HG03558 (cell line): ENCODE measurements around the gene CLEC4A.
"Not testable (repeated sequence)": the region's sequence is repeated elsewhere in the genome, so short reads cannot be mapped to it uniquely, and the experiment has no call there.

Experiments used
- ATAC-seq: cut with Tn5 transposase; IDR thresholded peaks from one replicate; pipeline ENCODE4 v1.9.1; 2021; ENCODE audit warnings: moderate number of reproducible peaks; ENCODE audit not compliant: unreplicated experiment; ENCODE audit errors: extremely low read depth

Gene CLEC4A

DNA sequence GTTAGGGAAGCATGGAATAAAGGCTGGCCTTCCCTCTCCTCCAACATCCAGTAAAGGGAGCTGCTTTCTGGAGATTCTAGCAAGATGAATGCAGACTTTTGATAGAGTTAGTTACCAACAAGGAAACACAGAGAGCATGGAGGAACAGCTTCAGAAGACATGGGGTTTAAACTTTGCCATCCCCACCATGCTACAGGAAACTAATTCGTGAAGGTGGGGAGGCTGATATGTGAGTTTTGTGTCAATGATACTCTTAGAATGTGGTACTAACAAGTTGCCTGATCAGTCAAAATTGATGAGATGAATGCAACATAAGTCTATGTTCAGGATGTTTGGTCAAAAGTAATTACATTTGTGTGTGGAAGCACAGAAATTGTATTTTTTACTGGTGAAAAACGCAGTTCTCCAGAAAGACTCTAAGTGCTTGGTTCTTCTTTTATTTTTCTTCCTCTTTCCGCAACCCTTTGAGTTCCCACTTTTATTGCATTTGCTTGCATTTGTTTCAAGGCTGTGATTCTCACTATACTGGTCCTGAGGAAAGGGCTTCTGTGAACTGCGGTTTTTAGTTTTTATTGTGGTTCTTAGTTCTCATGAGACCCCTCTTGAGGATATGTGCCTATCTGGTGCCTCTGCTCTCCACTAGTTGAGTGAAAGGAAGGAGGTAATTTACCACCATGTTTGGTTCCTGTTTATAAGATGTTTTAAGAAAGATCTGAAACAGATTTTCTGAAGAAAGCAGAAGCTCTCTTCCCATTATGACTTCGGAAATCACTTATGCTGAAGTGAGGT, at the start of gene CLEC4A:
CLEC4A (plus strand) TSS at position 494 of the 789 bp plus-strand sequence; CDS start at position 756, 262 bp downstream.
- no peak for ATAC-seq

DNA sequence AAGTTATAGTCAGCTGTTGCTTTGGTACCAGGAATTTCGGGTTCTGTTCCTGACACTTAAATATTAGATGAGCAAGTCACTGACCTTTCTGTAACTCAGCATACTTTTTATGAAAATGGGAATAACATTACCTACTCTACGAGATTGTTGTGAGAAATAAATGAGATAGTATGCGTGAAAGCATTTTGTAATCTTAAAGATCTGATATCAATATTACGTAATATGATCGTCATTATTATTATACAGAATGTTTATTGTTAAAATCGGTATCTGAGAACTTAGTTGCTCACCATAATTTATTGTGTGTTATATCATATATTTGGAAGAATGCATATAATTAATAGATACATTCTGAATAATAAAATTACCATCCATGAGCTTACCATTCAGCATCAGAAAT, 47.5 kb upstream of the CLEC4A start:
- no peak for ATAC-seq

DNA sequence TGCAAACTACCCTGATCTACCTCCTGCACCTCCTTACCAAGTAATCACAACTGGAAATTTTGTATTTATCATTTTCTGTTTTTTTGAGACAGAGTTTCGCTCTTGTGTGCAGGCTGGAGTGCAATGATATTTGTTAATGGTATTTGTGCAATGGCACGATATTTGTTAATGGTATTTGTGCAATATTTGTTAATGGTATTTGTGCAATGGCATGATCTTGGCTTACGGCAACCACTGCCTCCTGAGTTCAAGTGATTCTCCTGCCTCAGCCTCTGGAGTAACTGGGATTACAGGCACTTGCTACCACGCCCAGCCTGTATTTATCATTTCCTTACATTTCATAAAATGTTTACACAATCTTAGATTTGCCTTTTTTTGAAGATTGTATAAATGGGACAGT, 47.1 kb upstream of the CLEC4A start:
- no peak for ATAC-seq

DNA sequence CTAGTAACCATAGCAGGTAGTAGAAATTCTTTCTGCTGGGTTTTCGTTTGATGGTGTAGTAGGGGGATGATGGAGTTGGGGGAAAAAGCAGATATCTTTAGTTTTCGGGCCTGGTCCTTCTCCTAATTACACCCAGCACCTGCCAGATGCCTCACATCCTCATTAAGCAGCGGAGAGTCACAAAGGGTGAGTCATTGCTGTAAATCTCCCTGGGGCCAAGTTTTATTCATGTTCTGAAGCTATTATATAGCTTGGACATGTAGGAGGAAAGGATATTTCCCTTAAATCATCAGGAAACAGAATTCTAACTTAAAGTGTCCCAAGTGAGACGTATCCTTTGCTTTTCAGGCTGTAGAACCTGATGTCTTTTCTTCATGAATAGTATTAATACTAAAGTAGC, 46.2 kb upstream of the CLEC4A start:
- no peak for ATAC-seq

DNA sequence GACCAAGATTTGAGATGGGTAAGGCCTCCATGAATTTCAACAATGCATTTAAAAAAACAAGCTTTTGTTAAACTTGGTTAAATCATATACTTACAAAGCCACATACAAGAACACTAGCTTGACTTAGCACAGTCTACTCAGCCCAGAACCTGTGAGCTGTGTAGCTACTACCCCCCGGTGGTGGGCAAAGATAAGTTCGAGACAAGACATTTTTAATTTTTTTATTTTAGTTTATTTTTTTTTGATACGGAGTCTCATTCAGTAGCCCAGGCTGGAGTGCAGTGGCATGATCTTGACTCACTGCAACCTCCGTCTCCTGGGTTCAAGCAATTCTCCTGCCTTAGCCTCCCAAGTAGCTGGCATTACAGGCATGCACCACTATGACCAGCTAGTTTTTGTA, 45.0 kb upstream of the CLEC4A start:
- ATAC-seq, result no peak

DNA sequence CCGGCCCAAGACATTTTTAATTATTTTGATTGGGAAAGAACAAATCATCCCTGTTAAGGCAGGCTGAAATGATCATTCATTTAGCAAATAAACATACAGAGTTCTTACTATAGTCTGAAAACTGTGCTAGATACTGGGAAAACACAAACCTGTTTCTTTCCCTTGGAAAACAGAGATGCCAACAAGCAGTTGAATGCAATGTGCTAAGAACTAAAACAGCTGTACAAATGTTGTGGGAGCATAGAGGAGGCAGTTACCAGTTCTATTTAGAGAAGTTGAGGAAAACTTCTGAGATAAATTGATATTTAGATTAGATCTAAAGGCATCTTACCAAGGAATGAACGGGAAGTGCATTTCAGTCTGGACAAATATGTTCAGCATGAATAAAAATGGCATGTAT, 44.5 kb upstream of the CLEC4A start:
- ATAC-seq, result no peak

DNA sequence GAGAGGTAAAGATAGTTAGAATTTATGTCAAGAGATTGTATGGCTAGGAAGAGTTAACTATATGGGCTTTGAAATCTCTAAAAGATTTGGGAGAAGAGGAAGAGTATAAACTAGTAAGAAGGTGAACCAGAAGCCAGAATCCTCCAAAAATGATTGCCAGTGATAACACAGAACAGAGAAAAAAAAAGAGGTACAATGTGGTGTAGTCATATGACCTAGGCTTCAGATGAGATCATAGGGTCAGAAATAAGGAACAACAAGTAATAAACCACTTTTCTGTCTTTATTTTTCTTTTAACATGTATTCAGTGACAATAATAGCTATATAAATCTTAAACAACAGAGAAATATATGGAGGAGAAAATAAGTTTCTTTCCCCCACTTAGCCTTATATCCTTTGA, 43.3 kb upstream of the CLEC4A start:
- ATAC-seq, result no peak

DNA sequence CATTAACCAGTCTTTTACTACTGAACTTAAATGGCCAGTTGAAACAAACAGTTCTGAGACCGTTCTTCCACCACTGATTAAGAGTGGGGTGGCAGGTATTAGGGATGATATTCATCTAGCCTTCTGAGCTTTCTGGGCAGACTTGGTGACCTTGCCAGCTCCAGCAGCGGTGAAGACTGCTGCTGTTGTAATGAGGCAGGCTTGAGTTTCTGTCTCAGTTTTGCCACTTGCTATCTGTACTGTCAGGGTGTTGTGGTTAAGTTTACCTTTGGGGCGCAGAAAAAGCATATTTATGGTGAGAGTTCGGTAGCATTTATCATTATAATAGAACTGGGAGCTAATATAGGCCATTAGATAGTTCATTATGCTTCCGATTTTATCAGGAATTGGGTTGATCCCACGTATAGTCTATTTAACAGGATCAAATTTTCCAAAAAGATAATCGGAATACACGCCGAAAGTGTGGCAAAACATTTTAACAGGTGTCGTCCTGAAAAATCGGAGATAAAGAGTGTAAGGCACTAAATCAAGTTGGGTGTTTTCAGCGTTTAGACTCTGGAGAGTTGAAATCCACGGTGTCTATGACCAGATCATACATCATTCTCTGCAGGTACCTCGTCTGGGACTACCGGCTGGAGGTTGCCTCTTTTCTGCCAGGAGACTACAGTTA, 42.0 kb upstream of the CLEC4A start:
- ATAC-seq, result no peak

DNA sequence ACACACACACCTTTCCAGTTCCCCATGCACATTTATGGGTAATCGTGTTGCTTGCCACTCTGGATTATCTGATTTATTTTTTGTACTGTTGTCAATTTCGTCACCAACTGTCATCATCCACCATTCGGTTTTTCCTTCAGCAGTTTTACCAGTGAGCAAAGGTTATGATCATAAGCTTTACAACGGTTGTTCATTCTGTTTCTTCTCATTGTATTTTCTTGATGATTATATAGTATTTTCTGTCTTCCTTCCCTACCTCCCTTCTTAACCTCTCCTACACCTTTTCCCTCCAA, 40.7 kb upstream of the CLEC4A start:
- ATAC-seq, result no peak

DNA sequence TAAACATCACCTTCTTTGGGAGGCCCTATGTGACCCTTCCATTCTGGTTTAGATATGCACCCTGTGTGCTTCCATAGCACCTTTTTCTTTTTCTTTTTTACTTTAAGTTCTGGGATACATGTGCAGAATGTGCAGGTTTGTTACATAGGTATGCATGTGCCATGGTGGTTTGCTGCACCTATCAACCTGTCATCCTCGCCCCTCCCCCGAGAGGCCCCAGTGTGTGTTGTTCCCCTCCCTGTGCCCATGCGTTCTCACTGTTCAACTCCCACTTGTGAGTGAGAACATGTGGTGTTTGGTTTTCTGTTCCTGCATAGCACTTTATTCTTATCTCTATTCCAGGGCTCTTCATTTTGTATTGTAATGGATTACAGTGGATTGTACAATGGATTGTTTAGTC, 39.1 kb upstream of the CLEC4A start:
- ATAC-seq, result not testable (repeated sequence)

DNA sequence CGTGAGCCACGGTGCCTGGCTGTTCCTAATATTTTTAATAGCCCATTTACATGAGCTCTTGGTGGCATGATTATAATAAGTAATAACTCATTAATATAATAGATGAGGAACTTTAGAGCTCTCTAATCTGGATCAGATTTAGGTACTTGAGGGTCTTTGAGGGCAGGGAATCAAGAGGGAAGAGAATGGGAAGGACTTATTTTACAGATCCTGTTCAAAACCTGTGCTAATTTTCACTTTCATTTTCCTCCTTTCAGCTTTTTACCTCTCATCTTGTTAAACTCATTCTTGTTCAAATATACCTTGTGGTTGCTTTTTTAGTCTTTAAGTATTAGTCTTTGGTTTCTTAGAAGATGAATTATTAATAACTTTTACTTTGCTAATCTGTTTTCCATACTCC, 35.8 kb upstream of the CLEC4A start:
- no peak for ATAC-seq

DNA sequence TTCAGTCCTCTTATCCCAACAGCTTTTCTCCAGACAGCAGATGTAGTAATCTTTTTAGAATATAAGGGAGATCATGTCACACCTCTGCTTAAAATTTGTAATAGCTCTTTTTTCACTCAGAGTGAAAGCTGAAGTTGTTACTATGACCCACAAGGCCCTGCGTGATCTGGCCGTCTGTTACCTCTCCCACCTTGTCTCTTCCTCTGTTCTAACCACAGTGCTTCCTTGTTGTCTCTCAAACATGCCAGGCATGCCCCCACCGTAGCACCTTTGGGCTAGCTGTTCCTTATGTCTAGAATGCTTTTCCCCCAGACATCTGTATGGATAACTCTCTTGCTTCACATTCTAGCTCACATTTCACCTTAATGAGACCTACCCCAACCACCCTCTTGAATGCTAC, 34.8 kb upstream of the CLEC4A start:
- ATAC-seq, result no peak

DNA sequence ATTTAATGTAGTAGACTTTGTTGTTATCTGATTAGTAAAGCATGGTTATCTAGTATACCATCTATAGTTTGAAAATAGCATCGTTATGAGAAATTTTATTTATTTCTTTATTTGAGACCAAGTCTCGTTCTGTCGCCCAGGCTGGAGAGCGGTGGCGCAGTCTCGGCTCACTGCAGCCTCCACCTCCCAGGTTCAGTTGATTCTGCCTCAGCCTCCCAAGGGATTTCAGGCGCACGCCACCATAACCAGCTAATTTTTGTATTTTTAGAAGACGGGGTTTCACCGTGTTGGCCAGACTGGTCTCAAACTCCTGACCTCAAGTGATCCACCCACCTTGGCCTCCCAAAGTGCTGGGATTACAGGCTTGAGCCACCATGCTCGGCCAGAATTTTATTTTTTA, 34.1 kb upstream of the CLEC4A start:
- ATAC-seq, result not testable (repeated sequence)

DNA sequence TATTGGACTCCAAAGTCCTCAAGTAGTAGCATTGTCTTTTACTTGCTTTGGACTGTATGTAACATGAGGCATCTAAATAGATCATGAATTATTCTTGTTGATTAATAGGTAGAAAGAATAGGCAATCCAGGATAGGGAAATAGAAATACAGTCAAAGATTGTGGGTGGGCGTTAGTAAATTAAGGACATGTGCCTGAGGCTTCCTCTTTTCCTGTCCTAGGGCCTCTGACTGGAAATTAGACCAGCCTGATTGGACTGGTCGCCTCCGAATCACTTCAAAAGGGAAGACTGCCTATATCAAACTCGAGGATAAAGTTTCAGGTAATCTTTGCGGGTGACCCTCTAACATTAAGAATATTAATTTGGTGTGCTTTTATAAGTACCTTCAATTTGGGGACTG, 33.7 kb upstream of the CLEC4A start:
- ATAC-seq, result no peak

DNA sequence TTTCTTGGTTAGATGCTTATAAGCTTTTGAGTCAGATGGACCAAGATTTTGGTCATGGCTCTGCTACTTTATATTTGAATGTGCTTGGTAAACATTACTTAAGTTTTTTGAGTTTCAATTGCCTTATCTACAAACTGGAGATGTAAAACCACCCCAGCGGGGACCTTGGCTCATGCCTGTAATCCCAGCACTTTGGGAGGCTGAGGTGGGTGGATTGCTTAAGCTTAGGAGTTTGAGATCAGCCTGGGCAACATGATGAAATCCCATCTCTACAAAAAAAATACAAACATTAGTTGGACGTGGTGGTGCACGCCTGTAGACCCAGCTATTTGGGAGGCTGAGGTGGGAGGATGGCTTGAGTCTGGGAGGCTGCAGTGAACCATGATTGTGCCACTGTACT, 30.1 kb upstream of the CLEC4A start:
- ATAC-seq, result no peak

DNA sequence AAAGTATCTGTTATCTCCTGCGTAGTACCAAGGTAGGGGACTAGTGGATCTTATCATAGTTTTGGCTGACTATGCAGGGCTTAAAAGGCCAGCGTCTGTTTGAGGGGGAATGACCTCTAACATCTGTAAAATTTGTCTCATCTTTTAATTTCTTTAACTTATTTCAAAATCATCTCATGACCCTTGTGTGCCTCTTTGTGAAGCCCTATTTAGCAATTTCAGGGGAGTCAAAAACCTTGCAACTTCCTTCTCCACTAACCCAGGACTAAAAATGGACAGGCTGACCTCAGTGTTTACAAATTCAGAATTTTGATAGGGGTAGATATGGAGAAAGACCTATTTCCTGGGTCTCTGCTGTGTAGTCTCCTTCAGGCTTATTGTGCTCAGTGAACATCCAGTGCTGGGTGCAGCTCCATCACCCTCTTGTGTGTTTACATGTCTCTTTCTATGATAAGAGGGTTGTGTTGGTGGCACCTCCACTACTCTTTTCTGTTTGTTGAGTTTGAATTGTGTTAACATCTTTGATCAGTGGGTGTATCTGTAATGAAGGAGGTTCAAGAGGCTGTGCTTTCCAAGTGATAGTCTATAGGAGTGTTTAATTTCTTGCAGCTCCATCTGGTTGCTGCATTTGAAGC, 27.0 kb upstream of the CLEC4A start:
- ATAC-seq, result no peak

DNA sequence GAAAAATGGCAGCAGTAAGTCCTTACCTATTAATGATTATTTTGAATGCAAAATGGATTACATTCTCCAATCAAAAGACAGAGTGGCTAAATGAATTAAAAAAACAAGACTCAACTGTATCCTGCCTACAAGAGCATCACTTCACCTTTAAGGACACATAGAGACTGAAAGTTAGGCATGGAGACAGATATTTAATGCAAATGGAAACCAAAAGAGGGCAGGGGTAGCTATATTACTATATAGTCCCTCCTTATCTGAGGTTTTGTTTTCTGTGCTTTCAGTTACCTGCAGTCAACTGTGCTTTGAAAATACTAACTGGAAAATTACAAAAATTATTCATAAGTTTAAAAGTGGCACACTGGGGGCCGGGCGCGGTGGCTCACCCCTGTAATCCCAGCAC, 24.2 kb upstream of the CLEC4A start:
- ATAC-seq, result no peak

DNA sequence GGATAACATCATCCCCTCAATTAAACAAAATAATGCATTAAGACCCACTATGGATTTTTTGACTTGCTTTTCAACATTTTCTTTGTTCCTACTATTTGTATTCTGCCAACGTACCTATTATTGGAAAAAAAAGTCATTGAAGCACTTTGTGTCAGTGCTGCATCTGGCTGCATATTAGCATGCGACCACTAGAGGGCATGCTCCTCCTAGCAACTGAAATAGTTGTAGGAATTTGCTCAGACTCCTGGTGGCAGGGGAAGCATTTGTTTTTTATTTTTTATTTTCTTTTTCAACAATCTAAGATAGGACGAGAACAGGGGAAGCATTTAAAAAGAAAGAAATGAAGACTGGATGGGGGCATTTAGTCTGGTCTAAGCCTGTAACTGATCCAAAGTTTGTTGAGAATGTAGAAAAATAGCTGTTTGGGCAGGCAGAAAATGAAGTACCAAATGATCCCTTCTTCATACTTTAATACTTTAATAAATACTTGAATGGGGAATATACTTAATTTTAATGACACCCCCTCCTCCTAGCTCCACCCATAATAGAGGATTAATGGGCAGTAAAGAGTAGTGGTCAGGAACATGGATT, 14.5 kb upstream of the CLEC4A start:
- no peak for ATAC-seq

DNA sequence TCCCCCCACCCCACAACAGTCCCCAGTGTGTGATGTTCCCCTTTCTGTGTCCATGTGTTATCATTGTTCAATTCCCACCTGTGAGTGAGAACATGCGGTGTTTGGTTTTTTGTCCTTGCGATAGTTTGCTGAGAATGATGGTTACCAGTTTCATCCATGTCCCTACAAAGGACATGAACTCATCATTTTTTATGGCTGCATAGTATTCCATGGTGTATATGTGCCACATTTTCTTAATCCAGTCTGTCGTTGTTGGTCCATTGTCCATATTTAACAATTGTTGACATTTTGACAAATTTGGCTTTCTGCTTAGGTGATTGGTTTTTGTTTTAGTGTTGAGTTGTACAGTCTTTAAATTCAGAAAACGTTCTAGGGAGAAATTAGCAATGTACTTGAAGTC, 10.3 kb upstream of the CLEC4A start:
- not testable (repeated sequence) for ATAC-seq

DNA sequence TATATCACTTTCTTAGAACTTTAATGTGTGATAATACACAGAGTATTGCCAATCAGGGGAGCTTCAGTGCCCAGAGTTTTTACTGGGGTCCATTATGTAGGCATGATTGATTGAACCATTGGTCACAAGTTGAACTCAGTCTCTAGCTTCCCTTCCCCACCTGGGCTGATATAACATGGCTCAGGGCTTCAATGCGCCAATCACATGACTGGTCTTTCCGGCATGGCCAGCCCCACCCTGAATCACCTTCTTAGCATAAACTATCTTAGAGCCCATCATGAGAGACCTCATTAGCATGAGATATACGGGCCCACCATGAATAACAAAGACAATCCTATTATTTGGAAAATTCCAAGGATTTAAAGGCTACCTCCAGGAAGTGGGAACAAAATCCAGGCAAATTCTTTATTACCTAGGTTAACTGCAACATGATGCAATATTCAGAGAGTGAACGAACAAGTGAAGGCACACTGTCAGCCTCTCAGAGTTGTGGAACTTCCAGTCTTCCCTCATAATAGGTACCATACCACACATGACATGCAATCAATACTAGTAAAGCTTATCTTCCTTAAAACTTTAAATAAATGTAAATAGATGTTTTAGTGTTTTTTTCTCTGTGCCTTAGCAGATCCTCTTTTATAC, 3.2 kb upstream of the CLEC4A start:
- no peak for ATAC-seq

DNA sequence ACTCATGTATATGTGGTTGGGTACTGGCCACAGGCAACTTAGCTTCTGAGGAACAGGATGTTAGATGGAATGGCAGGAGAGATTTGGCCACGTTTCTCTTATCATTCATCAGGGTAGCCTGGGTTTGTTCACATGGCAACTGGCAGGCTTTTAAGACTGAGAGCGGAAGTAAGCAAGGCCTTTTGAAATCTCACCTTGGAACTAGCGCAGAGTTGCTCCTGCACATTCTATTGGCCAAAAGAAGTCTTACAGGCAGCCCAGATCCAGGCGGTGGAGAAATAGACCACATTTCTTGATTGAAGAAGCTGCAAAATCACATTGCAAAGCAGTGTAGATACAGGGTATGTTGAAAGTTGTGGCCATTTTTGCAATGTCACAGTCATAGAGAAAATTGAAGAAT, 3.7 kb downstream of the CLEC4A start:
- ATAC-seq, result no peak
